ENCODE data around the gene MACROD2. TPM values are rescaled to one million over a fixed set of nuclear protein-coding genes. Genes with fewer than 3 reads are reported as not detected.

MACROD2 gene
- polyA plus RNA-seq, 1 donor from 2014 or later, result 23.2 TPM

DNA sequence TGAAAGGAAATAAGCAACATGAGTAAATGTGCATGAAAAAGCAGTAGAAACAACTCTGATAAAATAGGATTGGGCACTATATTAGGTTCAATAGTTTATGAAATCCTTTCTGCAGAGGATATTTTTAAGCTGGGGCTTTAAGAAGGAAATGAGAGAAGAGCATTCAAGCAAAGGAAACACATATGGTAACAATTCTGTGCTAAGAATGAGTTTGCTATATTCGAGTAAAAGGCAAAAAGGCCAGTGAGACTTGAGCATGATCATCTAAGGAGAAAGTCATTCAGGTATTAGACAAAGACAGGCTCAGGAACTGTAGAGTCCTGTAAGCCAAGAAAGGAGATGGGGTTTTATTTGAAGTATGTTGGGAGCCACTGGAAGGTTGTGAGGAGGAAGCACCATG is 729.2 kb downstream of the MACROD2 start:
- H3K27me3 ChIP-seq (ENCODE audit: insufficient read depth, low read depth, low read length), result no peaks in the 10 kb centered on the region
- no peaks in the 10 kb centered on the region for H3K79me2 ChIP-seq (replicated peaks; ENCODE audit: insufficient read depth, low read length)
- no peaks in the 10 kb centered on the region for H4K20me1 ChIP-seq (ENCODE audit: insufficient read depth)
- H3K4me3 ChIP-seq (ENCODE audit: low read length), result no peak overlapping the region
- H3K4me2 ChIP-seq (ENCODE audit: low read length), result no peak overlapping the region
- no peaks in the 10 kb centered on the region for H3K9me3 ChIP-seq (ENCODE audit: low read length)
- no peaks in the 10 kb centered on the region for H3F3A ChIP-seq (ENCODE audit: insufficient read depth, low read length, poor library complexity, severe bottlenecking)
- H3K9ac ChIP-seq (ENCODE audit: low read length), result no peak overlapping the region
- no peak for TF ChIP-seq MXI1 (conservative IDR thresholded peaks at IDR 0.05; ENCODE audit: poor library complexity, severe bottlenecking)
- TF ChIP-seq RAD21 (conservative IDR thresholded peaks at IDR 0.05), result no peak
- no peak for TF ChIP-seq EZH2 (IDR thresholded peaks at IDR 0.05; ENCODE audit: borderline replicate concordance, insufficient read depth, low read length, poor library complexity, severe bottlenecking)
- TF ChIP-seq SMC3 (conservative IDR thresholded peaks at IDR 0.05; ENCODE audit: poor library complexity), result no peak
- no peak for TF ChIP-seq EP300 (conservative IDR thresholded peaks at IDR 0.05; ENCODE audit: poor library complexity, severe bottlenecking)
- no peak for TF ChIP-seq TAF1 (IDR thresholded peaks at IDR 0.05; ENCODE audit: low read depth)
- no peak for TF ChIP-seq POLR2AphosphoS5 (IDR thresholded peaks at IDR 0.05)
- TF ChIP-seq, protein P1, sequence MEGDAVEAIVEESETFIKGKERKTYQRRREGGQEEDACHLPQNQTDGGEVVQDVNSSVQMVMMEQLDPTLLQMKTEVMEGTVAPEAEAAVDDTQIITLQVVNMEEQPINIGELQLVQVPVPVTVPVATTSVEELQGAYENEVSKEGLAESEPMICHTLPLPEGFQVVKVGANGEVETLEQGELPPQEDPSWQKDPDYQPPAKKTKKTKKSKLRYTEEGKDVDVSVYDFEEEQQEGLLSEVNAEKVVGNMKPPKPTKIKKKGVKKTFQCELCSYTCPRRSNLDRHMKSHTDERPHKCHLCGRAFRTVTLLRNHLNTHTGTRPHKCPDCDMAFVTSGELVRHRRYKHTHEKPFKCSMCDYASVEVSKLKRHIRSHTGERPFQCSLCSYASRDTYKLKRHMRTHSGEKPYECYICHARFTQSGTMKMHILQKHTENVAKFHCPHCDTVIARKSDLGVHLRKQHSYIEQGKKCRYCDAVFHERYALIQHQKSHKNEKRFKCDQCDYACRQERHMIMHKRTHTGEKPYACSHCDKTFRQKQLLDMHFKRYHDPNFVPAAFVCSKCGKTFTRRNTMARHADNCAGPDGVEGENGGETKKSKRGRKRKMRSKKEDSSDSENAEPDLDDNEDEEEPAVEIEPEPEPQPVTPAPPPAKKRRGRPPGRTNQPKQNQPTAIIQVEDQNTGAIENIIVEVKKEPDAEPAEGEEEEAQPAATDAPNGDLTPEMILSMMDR (IDR thresholded peaks at IDR 0.05; ENCODE audit: poor library complexity, severe bottlenecking), result no peak
- TF ChIP-seq, protein P2, sequence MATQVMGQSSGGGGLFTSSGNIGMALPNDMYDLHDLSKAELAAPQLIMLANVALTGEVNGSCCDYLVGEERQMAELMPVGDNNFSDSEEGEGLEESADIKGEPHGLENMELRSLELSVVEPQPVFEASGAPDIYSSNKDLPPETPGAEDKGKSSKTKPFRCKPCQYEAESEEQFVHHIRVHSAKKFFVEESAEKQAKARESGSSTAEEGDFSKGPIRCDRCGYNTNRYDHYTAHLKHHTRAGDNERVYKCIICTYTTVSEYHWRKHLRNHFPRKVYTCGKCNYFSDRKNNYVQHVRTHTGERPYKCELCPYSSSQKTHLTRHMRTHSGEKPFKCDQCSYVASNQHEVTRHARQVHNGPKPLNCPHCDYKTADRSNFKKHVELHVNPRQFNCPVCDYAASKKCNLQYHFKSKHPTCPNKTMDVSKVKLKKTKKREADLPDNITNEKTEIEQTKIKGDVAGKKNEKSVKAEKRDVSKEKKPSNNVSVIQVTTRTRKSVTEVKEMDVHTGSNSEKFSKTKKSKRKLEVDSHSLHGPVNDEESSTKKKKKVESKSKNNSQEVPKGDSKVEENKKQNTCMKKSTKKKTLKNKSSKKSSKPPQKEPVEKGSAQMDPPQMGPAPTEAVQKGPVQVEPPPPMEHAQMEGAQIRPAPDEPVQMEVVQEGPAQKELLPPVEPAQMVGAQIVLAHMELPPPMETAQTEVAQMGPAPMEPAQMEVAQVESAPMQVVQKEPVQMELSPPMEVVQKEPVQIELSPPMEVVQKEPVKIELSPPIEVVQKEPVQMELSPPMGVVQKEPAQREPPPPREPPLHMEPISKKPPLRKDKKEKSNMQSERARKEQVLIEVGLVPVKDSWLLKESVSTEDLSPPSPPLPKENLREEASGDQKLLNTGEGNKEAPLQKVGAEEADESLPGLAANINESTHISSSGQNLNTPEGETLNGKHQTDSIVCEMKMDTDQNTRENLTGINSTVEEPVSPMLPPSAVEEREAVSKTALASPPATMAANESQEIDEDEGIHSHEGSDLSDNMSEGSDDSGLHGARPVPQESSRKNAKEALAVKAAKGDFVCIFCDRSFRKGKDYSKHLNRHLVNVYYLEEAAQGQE (IDR thresholded peaks at IDR 0.05; ENCODE audit: borderline replicate concordance), result no peak
- H2AFZ ChIP-seq (ENCODE audit: low read depth, low read length), result no peak overlapping the region
- no peak overlapping the region for H3K27ac ChIP-seq (ENCODE audit: low read length)
- no peaks in the 10 kb centered on the region for H3K36me3 ChIP-seq (ENCODE audit: insufficient read depth, low read length)
- H3K9me2 ChIP-seq (ENCODE audit: insufficient read depth, low read length), result no peaks in the 10 kb centered on the region

DNA sequence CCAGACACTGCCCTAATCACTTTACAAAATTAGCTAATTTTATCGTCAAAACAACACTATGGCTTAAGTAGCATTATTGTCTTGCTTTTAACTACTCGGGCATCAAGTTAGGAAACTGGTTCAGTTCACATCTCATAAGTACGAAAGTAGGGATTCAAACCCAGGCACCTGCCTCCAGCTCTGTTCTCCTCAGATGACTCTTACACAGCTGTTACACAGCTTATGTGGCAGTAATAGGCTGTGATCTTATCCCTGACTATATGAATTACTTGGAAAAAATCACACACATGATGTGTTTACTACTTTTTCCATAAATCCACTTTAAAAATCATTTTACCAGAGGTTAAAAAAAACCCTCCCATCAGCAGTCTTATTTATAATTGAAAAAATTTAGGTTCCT is 731.3 kb downstream of the MACROD2 start:
- no peak overlapping the region for H3K4me3 ChIP-seq (ENCODE audit: low read length)
- H4K20me1 ChIP-seq (ENCODE audit: insufficient read depth), result no peaks in the 10 kb centered on the region
- H3K79me2 ChIP-seq (replicated peaks; ENCODE audit: insufficient read depth, low read length), result no peaks in the 10 kb centered on the region
- no peak overlapping the region for H3K9ac ChIP-seq (ENCODE audit: low read length)
- H3K36me3 ChIP-seq (ENCODE audit: insufficient read depth, low read length), result no peaks in the 10 kb centered on the region
- no peaks in the 10 kb centered on the region for H3K9me3 ChIP-seq (ENCODE audit: low read length)
- H3F3A ChIP-seq (ENCODE audit: insufficient read depth, low read length, poor library complexity, severe bottlenecking), result no peaks in the 10 kb centered on the region
- no peak overlapping the region for H3K27ac ChIP-seq (ENCODE audit: low read length)
- H3K9me2 ChIP-seq (ENCODE audit: insufficient read depth, low read length), result no peaks in the 10 kb centered on the region
- TF ChIP-seq SMC3 (conservative IDR thresholded peaks at IDR 0.05; ENCODE audit: poor library complexity), result no peak
- no peak for TF ChIP-seq EZH2 (IDR thresholded peaks at IDR 0.05; ENCODE audit: borderline replicate concordance, insufficient read depth, low read length, poor library complexity, severe bottlenecking)
- no peak for TF ChIP-seq TAF1 (IDR thresholded peaks at IDR 0.05; ENCODE audit: low read depth)
- TF ChIP-seq POLR2AphosphoS5 (IDR thresholded peaks at IDR 0.05), result no peak
- TF ChIP-seq RAD21 (conservative IDR thresholded peaks at IDR 0.05), result no peak
- no peak for TF ChIP-seq MXI1 (conservative IDR thresholded peaks at IDR 0.05; ENCODE audit: poor library complexity, severe bottlenecking)
- TF ChIP-seq, protein P2 (IDR thresholded peaks at IDR 0.05; ENCODE audit: borderline replicate concordance), result no peak
- TF ChIP-seq EP300 (conservative IDR thresholded peaks at IDR 0.05; ENCODE audit: poor library complexity, severe bottlenecking), result no peak
- TF ChIP-seq, protein P1 (IDR thresholded peaks at IDR 0.05; ENCODE audit: poor library complexity, severe bottlenecking), result no peak
- H2AFZ ChIP-seq (ENCODE audit: low read depth, low read length), result no peak overlapping the region
- H3K4me2 ChIP-seq (ENCODE audit: low read length), result no peak overlapping the region
- H3K27me3 ChIP-seq (ENCODE audit: insufficient read depth, low read depth, low read length), result no peaks in the 10 kb centered on the region
